WTC11 (cell line): Measurements from ENCODE around the gene GRAP2. TPM values are rescaled to one million over a fixed set of nuclear protein-coding genes. Genes with fewer than 3 reads are reported as not detected.

Experiments used
- ATAC-seq: fragments of 200-7000 bp; cut with Tn5 transposase; 2 replicates; pipeline ENCODE4 v1.10.0; 2021; ENCODE audit warnings: mild to moderate bottlenecking, moderate library complexity
- CTCF ChIA-PET: fragments of 300-600 bp; sonication (Branson Sonifier 250); formaldehyde crosslinking; loops from one replicate; lab custom pipeline; 2021; ENCODE audit warnings: antibody characterized with exemption; lab: Charles Lee
- POLR2A ChIA-PET: fragments of 350-600 bp; sonication (Branson Sonifier 250); formaldehyde crosslinking; loops from one replicate; lab custom pipeline; 2021; ENCODE audit warnings: antibody characterized with exemption; lab: Charles Lee
- DNase-seq: peaks from one replicate; pipeline ENCODE4 v3.0.0; 2021; ENCODE audit warnings: low spot score
- H3K27ac Mint-ChIP-seq: 2 replicates; pipeline ENCODE4 v1.8.0; 2021; ENCODE audit warnings: mixed read lengths
- H3K27me3 Mint-ChIP-seq: 2 replicates; pipeline ENCODE4 v1.8.0; 2021; ENCODE audit warnings: low read depth, mild to moderate bottlenecking, moderate library complexity, mixed read lengths
- H3K36me3 Mint-ChIP-seq: 2 replicates; pipeline ENCODE4 v1.8.0; 2021; ENCODE audit warnings: mixed read lengths
- H3K4me1 Mint-ChIP-seq: 2 replicates; pipeline ENCODE4 v1.8.0; 2022; ENCODE audit warnings: mixed read lengths
- H3K4me3 Mint-ChIP-seq: 2 replicates; pipeline ENCODE4 v1.8.0; 2021; ENCODE audit warnings: mild to moderate bottlenecking, moderate library complexity, mixed read lengths
- H3K9me3 Mint-ChIP-seq: 2 replicates; pipeline ENCODE4 v1.8.0; 2021; ENCODE audit warnings: mixed read lengths
- AFF4 ChIP-seq: sonication (generic); formaldehyde crosslinking; IDR thresholded peaks from 2 replicates; pipeline ENCODE4 v1.8.1; 2023; ENCODE audit warnings: mild to moderate bottlenecking, missing genetic modification reagents, borderline replicate concordance
- AR ChIP-seq: fragments of 250-450 bp; sonication (Bioruptor Pico); IDR thresholded peaks from 2 replicates; pipeline ENCODE4 v1.9.0; 2021; ENCODE audit warnings: mild to moderate bottlenecking
- ATF2 ChIP-seq: sonication (generic); formaldehyde crosslinking; IDR thresholded peaks from 2 replicates; pipeline ENCODE4 v1.8.1; 2022; ENCODE audit warnings: low read depth, missing genetic modification reagents, borderline replicate concordance
- E2F4 ChIP-seq: sonication (generic); formaldehyde crosslinking; IDR thresholded peaks from 2 replicates; pipeline ENCODE4 v1.8.1; 2022; ENCODE audit warnings: low read depth, mild to moderate bottlenecking, moderate library complexity, missing genetic modification reagents, borderline replicate concordance
- ELF4 ChIP-seq: sonication (generic); formaldehyde crosslinking; IDR thresholded peaks from 2 replicates; pipeline ENCODE4 v1.8.1; 2022; ENCODE audit warnings: low read depth, mild to moderate bottlenecking, moderate library complexity, missing genetic modification reagents
- EMX1 ChIP-seq: fragments of 250-450 bp; sonication (Bioruptor Pico); IDR thresholded peaks from 2 replicates; pipeline ENCODE4 v1.8.0; 2021; ENCODE audit warnings: mild to moderate bottlenecking
- ESRRA ChIP-seq: sonication (generic); formaldehyde crosslinking; IDR thresholded peaks from 2 replicates; pipeline ENCODE4 v1.8.1; 2022; ENCODE audit warnings: mild to moderate bottlenecking, missing genetic modification reagents, borderline replicate concordance
- HMGA2 ChIP-seq: fragments of 250-450 bp; sonication (Bioruptor Pico); IDR thresholded peaks from 2 replicates; pipeline ENCODE4 v1.4.0; 2021; ENCODE audit warnings: mild to moderate bottlenecking, moderate library complexity
- MXD4 ChIP-seq: fragments of 250-450 bp; sonication (Bioruptor Pico); IDR thresholded peaks from 2 replicates; pipeline ENCODE4 v1.8.0; 2021; ENCODE audit warnings: mild to moderate bottlenecking, moderate library complexity, borderline replicate concordance
- MYBL2 ChIP-seq: sonication (generic); formaldehyde crosslinking; IDR thresholded peaks from 2 replicates; pipeline ENCODE4 v1.8.1; 2023; ENCODE audit warnings: mild to moderate bottlenecking, moderate library complexity, missing genetic modification reagents
- NR1H2 ChIP-seq: sonication (generic); formaldehyde crosslinking; IDR thresholded peaks from 2 replicates; pipeline ENCODE4 v1.9.0; 2021; ENCODE audit warnings: mild to moderate bottlenecking, moderate library complexity, missing genetic modification reagents
- SOX15 ChIP-seq: fragments of 250-450 bp; sonication (Bioruptor Pico); IDR thresholded peaks from 2 replicates; pipeline ENCODE4 v1.9.0; 2021; ENCODE audit warnings: mild to moderate bottlenecking
- SP1 ChIP-seq: sonication (generic); formaldehyde crosslinking; conservative IDR thresholded peaks from 2 replicates; pipeline ENCODE4 v1.8.1; 2022; ENCODE audit warnings: missing genetic modification reagents
- USF1 ChIP-seq: sonication (generic); formaldehyde crosslinking; IDR thresholded peaks from 2 replicates; pipeline ENCODE4 v1.8.0; 2022; ENCODE audit warnings: mild to moderate bottlenecking, missing genetic modification reagents
- ZBTB43 ChIP-seq: sonication (generic); formaldehyde crosslinking; IDR thresholded peaks from 2 replicates; pipeline ENCODE4 v1.8.1; 2023; ENCODE audit warnings: mild to moderate bottlenecking, missing genetic modification reagents
- ZNF138 ChIP-seq: sonication (generic); formaldehyde crosslinking; conservative IDR thresholded peaks from 2 replicates; pipeline ENCODE4 v1.8.1; 2022; ENCODE audit warnings: mild to moderate bottlenecking, moderate library complexity, missing genetic modification reagents
- ZNF416 ChIP-seq: fragments of 250-450 bp; sonication (Bioruptor Pico); IDR thresholded peaks from 2 replicates; pipeline ENCODE4 v1.9.0; 2021; ENCODE audit warnings: mild to moderate bottlenecking, inconsistent platforms
- total RNA-seq: library from RNA; stranded (reverse); gene quantifications from 3 replicates; pipeline ENCODE4 v1.2.3, GENCODE V29; 2021

GRAP2 gene
- total RNA-seq, 1 experiment from 2014 or later, result 0.33 TPM

GRCh38 chr22:39947220-39948216, 46.6 kb downstream of the GRAP2 start (continued):
- no peak for TF ChIP-seq E2F4 (CRISPR knock-in tag)

DNA sequence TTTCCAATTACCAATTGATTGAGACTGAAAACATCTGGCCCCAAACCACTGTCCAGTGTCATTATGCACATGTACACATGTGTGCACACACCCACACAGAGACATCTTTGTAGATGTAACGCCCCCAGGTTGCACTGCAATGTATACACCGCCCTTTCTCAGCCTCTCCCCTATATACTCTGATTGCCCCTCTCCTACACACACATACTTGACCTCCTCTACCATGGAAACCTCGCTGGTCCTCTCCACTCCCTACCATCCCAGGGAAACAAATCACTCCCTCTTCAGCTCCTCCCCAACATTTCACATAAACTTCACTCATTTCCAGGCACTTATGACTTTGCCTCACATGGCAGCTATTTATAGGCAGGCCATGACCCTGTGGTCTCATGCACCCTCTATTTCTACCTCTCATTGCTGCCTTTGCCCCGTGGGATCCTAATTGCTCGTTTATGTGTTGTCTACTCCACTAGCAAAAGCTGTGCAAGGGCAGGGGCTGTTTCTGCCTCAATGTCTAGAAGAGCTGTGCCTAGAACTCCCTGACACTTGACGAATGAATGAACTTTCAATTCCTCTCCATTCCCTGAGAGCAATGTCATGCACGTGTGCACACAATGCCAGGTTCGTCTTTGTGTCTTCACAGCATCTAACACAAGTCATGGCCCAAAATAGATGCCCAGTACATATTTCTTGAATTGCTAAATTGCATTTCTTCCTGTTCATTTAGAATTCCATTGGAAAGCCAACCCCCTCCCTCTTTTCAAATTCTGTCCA, 49.3 kb downstream of the GRAP2 start:
- DNase-seq (no peak), ATAC-seq (no peak)
- peaks cover 6% of the 10 kb centered on the region; the same call in 1 of the 2 replicates for H3K27me3 Mint-ChIP-seq
- no peaks in the 10 kb centered on the region for H3K36me3 Mint-ChIP-seq
- CTCF ChIA-PET, result no interaction called here
- no peak overlapping the region for H3K27ac Mint-ChIP-seq
- POLR2A ChIA-PET, result no interaction called here
- H3K9me3 Mint-ChIP-seq, result no peaks in the 10 kb centered on the region
- H3K4me3 Mint-ChIP-seq, result no peak overlapping the region
- peaks cover 31% of the 10 kb centered on the region for H3K4me1 Mint-ChIP-seq
- TF ChIP-seq USF1, result no peak
- TF ChIP-seq AFF4 (CRISPR knock-in tag), result no peak
- no peak for TF ChIP-seq SOX15
- TF ChIP-seq AR, result no peak
- TF ChIP-seq HMGA2 (CRISPR knock-in tag), result no peak
- no peak for TF ChIP-seq EMX1
- no peak for TF ChIP-seq ZNF416 (CRISPR knock-in tag)
- TF ChIP-seq ZNF138 (CRISPR knock-in tag), result no peak
- no peak for TF ChIP-seq ATF2 (CRISPR knock-in tag)
- TF ChIP-seq MXD4 (CRISPR knock-in tag), result no peak
- TF ChIP-seq SP1 (CRISPR knock-in tag), result no peak
- TF ChIP-seq NR1H2, result no peak
- no peak for TF ChIP-seq ELF4 (CRISPR knock-in tag)
- TF ChIP-seq MYBL2 (CRISPR knock-in tag), result no peak
- no peak for TF ChIP-seq ESRRA (CRISPR knock-in tag)
- no peak for TF ChIP-seq ZBTB43 (CRISPR knock-in tag)
